Adipocyte (in vitro differentiated cells): ENCODE results near the gene C14orf180.

Experiments
- DNase-seq: peaks from one replicate; pipeline ENCODE4 v3.0.0-alpha.2; 2015; ENCODE audit warnings: low read depth
- H3K27me3 ChIP-seq: replicated peaks from 2 replicates; pipeline ENCODE4 v1.7.0; 2013; ENCODE audit warnings: mild to moderate bottlenecking, low read length, moderate library complexity; ENCODE audit not compliant: control insufficient read depth, insufficient read depth
- H3K36me3 ChIP-seq: 2 replicates; pipeline ENCODE4 v1.7.0; 2013; ENCODE audit warnings: low read length, mild to moderate bottlenecking, moderate library complexity; ENCODE audit not compliant: control insufficient read depth, insufficient read depth, severe bottlenecking
- H3K4me1 ChIP-seq: 2 replicates; pipeline ENCODE4 v1.7.0; 2013; ENCODE audit warnings: mild to moderate bottlenecking, low read length, moderate library complexity; ENCODE audit not compliant: control insufficient read depth, insufficient read depth
- H3K4me3 ChIP-seq: 2 replicates; pipeline ENCODE4 v1.7.0; 2013; ENCODE audit warnings: mild to moderate bottlenecking, low read length, moderate library complexity
- H3K9ac ChIP-seq: 2 replicates; pipeline ENCODE4 v1.7.0; 2013; ENCODE audit warnings: mild to moderate bottlenecking, low read length, moderate library complexity
- H3K9me3 ChIP-seq: 2 replicates; pipeline ENCODE4 v1.7.0; 2013; ENCODE audit warnings: mild to moderate bottlenecking, low read length, moderate library complexity; ENCODE audit not compliant: control insufficient read depth

C14orf180 gene

DNA sequence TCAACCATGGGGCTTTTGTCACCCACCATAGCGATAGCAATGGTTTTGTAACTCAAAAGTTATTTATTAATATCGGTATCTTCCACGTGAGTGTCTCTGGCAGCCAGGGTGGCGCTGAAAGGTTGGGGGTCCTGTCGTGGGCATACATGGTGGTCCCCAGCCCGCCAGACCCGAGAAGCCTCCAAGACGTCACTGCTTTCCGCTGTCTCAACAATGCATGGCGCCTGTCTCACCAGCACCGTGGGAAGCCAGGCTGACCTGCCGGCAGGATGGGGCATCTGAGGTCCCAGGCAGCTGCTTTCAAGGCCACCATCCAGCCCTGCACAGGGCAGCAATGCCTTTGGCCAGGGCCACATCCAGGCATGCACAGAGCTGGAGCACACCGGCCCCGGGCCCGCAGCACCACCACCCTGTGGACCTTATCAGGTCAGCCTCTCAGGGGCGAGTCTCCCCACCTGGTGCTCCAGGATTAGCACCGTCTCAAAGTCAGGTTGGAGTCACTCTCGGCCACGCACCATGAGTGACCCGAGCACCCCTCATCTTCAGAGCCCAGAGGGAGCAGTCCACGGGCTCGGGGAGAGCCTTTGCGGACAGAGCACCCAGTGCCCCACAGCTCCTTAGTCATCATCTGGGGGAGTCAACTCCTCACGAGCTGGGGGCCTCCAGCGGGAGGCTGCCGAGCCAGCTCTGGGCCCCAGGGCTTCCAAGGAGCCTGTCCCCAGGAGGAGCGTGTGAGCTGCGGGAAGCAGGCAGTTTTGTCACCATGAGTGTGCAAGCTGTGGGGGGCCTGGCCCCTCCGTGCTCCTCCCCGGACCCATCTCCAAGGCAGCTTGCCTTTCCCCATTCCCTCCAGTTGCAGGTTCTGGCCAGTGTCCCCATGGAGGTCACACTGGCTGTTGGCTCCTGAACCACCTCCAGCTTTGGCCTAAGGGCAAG, 14.6 kb upstream of the C14orf180 start:
- no peak overlapping the region for H3K4me3 ChIP-seq
- H3K9ac ChIP-seq = no peak overlapping the region
- no peaks in the 10 kb centered on the region for H3K4me1 ChIP-seq
- H3K36me3 ChIP-seq = no peaks in the 10 kb centered on the region
- H3K9me3 ChIP-seq = no peaks in the 10 kb centered on the region
- peaks cover 59% of the 10 kb centered on the region for H3K27me3 ChIP-seq
- DNase-seq = no peak

DNA sequence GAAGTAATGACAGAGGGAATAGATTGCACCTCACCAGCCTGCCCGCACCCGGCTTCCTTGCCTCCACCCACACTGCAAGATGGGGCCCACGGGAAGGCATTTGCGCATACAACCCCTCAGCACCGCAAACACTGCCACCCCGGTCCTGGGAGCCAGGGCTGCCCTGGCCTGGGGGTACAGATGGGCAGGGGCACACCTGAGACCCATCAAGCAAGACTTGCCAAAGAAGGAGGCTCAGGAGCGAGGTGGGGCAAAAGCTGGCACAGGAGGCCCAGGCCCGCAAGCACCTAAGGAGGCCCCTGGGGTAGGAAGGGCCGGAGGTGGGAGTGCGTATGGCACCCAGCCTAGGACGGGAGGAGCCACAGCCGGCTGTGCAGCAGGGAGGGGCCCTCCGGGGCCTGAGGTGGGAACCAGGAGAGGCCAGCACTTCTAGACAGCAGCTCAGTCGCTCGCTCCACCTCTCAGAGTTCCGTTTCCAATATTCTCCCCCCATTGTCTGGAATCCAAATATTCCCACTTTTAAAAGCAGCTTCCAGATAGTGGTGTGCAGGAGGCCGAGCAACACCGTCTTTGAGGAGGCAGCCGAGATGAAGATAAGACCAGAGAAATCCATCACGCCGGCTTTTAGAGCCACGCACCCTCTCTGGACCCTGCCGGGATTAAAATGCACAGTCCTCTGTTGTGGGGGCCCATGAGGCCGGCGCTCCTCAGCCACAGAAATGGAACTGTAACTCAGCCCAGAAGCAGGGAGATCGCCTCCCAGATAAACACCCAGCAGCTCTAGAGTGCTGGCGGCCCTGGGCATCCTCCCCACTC, 12.2 kb upstream of the C14orf180 start:
- H3K4me3 ChIP-seq = no peak overlapping the region
- H3K27me3 ChIP-seq = peaks cover 57% of the 10 kb centered on the region
- no peak overlapping the region for H3K9ac ChIP-seq
- H3K9me3 ChIP-seq = no peaks in the 10 kb centered on the region
- no peaks in the 10 kb centered on the region for H3K36me3 ChIP-seq
- no peak for DNase-seq
- no peaks in the 10 kb centered on the region for H3K4me1 ChIP-seq

DNA sequence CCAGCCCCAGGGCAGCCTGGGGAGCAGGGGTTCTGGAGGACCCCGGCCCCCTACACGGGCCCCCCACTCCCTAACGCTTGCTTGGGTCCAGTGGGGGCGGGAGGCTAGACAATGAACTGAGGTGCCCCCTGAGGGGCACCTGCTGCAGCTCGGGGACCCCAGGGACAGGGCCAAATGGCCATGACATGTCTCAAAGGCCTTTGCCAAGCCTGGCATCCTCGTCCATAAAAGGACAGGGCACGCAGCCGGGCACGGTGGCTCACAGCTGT, 11.7 kb upstream of the C14orf180 start:
- Histone ChIP-seq H3K4me3 (no peak overlapping the region), H3K9me3 (no peaks in the 10 kb centered on the region), H3K9ac (no peak overlapping the region), H3K36me3 (no peaks in the 10 kb centered on the region), H3K27me3 (peaks cover 61% of the 10 kb centered on the region), H3K4me1 (no peaks in the 10 kb centered on the region)
- DNase-seq = no peak

DNA sequence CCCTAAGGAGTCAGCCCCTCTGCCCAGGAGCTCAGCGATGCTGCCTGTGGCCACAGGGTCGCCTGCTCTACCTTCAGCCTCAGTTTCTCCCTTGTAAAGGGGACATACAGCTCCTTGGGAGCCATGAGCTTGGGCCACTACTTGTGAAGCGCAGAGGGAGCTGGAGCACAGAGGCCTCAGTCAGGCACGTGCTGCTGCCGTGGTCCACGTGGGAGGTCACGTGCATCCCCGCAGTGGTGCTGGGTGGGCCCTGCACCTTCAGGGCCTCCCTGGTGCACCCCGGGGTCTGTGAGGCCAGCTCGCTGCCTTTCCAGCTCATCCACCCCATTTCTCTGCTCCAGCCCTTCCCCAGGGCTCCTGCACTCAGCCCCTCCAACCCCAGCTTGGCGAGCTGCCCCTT, 10.9 kb upstream of the C14orf180 start:
- no peaks in the 10 kb centered on the region for H3K4me1 ChIP-seq
- H3K36me3 ChIP-seq = no peaks in the 10 kb centered on the region
- DNase-seq = no peak
- peaks cover 60% of the 10 kb centered on the region for H3K27me3 ChIP-seq
- H3K9me3 ChIP-seq = no peaks in the 10 kb centered on the region
- no peak overlapping the region for H3K9ac ChIP-seq
- H3K4me3 ChIP-seq = no peak overlapping the region

DNA sequence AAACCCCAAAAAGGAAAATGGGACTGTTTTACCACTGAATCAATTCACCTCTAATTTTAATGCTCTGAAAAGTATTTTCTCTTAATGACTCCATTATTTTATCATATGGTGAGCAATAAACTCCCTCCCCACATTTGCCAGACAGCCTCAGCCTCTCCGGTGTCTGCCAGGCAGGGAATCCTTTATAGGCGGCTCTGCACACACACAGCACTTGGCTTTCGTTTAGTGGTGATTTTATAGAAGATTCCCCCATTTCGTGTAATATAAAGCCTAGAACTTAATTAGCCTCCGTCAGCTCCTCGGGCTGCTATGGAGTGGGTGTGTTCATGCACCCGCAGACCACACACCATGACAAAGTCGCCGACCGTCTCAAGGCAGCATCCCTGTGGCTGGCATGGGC, 10.1 kb upstream of the C14orf180 start:
- Histone ChIP-seq H3K27me3 (peaks cover 62% of the 10 kb centered on the region), H3K9me3 (no peaks in the 10 kb centered on the region), H3K4me3 (no peak overlapping the region), H3K4me1 (no peaks in the 10 kb centered on the region), H3K9ac (no peak overlapping the region), H3K36me3 (no peaks in the 10 kb centered on the region)
- DNase-seq = no peak

DNA sequence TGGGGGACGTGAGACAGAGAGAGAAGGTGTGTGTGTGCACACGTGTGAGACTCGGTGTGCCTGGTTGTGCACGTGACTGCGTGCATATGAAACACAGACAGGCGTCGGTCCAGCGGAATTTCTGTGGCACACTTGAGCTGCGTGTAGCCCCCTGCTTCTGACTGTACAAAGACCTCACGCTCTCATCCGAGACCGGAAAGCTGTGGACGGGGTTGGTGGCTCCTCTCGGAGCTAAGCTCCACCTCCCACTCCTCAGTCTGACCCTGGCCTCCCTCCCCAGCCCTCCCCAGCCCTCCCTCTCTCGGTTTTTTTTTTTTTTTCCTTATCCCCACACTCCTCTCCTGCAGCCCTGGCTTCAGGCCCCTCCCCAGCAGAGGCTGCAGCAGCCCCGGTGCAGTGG, 8.3 kb upstream of the C14orf180 start:
- Histone ChIP-seq H3K9me3 (no peaks in the 10 kb centered on the region), H3K9ac (no peak overlapping the region), H3K27me3 (peaks cover 48% of the 10 kb centered on the region), H3K36me3 (no peaks in the 10 kb centered on the region), H3K4me1 (peaks cover 3% of the 10 kb centered on the region), H3K4me3 (no peak overlapping the region)
- DNase-seq = no peak

DNA sequence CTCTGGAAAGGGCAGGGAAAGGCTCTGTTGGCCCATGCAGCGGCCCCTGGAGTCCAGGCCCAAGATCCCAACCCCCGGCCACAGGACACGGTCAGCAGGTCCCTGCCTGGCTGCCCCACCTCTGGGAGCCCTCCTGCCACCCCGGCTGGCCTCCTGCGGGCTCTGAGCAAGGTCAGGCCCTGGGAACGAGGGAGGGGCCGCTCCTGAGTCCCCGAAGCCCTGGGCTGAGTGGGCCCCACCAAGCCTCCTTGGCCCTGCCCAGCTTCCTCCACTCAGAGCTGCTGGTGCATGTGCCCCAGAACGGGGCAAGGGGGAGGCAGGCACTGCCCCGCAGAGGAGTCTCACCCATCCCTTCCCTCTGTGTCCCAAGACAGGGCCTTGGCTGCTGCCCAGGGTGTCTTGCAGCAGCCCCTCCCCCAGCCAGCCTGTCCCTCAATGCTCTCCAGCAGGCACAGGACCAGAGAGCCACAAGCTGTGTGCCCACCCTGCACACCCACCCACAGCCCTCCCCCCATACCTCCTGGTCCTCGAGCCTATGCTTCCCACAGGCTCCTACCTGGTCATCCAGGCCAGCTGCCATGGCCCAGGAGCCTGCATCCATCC, 7.4 kb upstream of the C14orf180 start:
- H3K9ac ChIP-seq = no peak overlapping the region
- H3K27me3 ChIP-seq = peaks cover 39% of the 10 kb centered on the region
- peaks cover 10% of the 10 kb centered on the region for H3K4me1 ChIP-seq

DNA sequence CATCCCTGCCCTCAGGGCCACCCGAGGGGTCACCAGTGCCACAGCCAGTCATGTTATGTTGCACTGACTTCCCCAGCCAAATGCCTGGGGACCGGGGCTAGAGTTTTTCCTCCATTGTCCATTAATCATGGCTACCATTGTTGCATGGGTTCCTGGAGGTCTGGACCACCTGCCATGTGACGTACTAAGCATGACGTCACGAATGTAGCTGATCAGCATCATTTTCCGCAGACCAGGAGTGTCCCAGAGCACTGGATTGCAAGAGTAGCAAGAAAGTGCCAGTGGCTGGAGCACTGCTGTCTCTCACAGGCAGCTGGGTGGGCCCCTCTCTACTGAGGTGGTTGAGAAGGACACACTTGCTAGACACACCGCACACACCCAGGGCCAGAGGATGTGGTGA, 6.9 kb upstream of the C14orf180 start:
- H3K36me3 ChIP-seq = no peaks in the 10 kb centered on the region
- peaks cover 13% of the 10 kb centered on the region for H3K4me1 ChIP-seq
- no peak overlapping the region for H3K4me3 ChIP-seq
- H3K9me3 ChIP-seq = no peaks in the 10 kb centered on the region
- H3K27me3 ChIP-seq = peaks cover 34% of the 10 kb centered on the region
- H3K9ac ChIP-seq = no peak overlapping the region
- DNase-seq = no peak

More for the DNA sequence above, 7.4 kb upstream of the C14orf180 start:
- no peak for DNase-seq
- H3K36me3 ChIP-seq = no peaks in the 10 kb centered on the region
- no peak overlapping the region for H3K4me3 ChIP-seq
- no peaks in the 10 kb centered on the region for H3K9me3 ChIP-seq

DNA sequence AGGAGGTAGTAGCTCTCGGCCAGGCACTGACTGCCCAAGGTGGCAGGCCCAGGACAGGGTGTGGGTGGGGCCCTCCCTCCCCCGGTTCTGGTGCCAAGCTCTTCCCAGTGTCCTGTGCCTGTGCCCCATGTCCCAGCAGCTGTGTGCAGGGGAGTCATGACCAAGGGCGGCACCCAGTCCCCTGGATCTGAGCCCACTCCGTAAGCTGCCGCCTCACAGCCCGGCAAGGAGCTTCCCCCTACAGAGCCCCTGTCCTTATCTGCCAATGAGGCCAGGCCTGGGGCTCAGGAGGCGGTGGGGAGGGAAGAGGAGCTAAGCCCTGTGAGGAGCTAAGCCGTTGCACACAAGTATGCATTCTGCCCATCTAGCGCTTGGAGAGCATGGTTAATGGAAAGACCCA, 5.6 kb upstream of the C14orf180 start:
- Histone ChIP-seq H3K4me3 (no peak overlapping the region), H3K36me3 (no peaks in the 10 kb centered on the region), H3K27me3 (peaks cover 32% of the 10 kb centered on the region), H3K9me3 (no peaks in the 10 kb centered on the region), H3K4me1 (peaks cover 25% of the 10 kb centered on the region), H3K9ac (no peak overlapping the region)
- DNase-seq = no peak

DNA sequence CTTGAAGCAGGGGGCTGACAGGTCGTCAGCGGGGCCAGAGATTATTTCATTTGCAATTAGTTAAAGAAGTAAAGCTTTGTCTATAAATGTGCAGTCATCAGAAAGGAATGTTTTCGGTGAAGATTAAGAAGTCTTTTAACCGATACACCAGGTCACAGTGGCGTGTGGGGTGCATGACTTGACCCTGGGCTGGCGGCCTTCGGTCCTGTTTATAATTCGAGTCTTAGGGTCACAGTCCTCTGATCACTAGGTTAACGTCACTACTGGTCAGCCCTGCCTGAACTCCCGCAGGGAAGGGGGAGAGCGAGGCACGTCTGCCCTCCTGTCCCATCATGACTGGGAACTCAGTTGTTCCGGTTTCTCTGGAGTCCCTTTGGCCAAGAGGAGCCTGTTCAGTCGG, 5.0 kb upstream of the C14orf180 start:
- DNase-seq = no peak
- H3K9me3 ChIP-seq = no peaks in the 10 kb centered on the region
- H3K36me3 ChIP-seq = no peaks in the 10 kb centered on the region
- no peak overlapping the region for H3K4me3 ChIP-seq
- no peak overlapping the region for H3K9ac ChIP-seq
- peaks cover 31% of the 10 kb centered on the region for H3K4me1 ChIP-seq
- H3K27me3 ChIP-seq = peaks cover 26% of the 10 kb centered on the region

DNA sequence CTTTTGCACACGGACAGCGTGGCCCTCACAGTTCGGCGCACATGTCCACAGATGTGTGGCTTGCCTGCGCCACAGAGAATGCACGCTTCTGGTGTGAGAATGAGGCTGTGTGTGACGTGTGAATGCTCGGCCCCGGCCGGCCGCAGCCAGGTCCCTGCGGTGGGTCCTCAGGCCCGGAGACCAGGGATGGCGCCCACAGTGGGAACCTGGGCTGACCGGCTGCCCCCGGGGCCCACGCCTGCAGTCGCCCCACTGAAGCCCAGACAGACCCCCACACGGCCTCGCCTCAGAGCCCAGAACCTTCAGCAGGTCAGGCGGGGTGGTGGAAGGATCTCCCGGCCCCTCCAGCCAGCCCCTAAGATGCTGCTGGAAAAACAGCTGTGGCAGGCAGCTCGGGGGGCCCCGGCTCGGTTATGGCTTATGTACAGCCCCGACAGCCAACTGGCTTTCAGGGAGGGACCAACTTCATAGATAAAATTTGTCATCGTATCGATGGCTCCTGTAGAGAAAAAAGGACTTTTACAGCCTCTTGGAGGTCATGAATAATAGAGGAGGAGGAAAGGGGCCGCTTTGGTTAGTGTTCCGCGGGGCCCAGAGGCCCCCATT, 4.5 kb upstream of the C14orf180 start:
- Histone ChIP-seq H3K36me3 (no peaks in the 10 kb centered on the region), H3K9me3 (no peaks in the 10 kb centered on the region), H3K4me1 (peaks cover 34% of the 10 kb centered on the region), H3K27me3 (peaks cover 27% of the 10 kb centered on the region), H3K9ac (no peak overlapping the region), H3K4me3 (no peak overlapping the region)
- DNase-seq = no peak
